ENCODE data around the gene ATP9B.

Gene ATP9B

GRCh38 chr18:79250301-79250981 lies 181.2 kb downstream of the ATP9B start:
- no peak for TF ChIP-seq CTCF (IDR thresholded peaks at IDR 0.05; ENCODE audit: insufficient read depth, missing control alignments)
- FAIRE-seq (peak; percentile 6), DNase-seq (ENCODE audit: insufficient read length, low spot score) (no peak)

DNA sequence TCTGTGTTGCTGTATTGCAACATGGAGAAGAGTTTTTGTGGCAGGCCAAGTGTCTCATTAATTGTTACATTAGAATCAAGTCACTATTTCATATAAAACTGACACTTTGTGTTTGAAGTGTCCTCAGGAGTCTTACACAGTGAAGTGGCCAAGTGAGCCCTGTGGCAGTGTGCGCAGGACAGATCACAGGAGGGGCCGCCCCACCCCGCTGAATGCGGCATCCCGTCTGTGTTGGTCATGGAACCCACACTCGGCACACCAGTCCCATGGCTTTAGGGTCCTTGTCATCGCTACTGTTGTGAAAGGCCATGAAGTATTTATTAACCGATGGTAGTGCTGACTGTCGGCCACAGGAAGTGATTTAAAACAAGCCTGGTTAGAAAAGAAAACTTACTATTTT lies 181.8 kb downstream of the ATP9B start:
- FAIRE-seq (no peak), DNase-seq (ENCODE audit: insufficient read length, low spot score) (no peak)
- TF ChIP-seq CTCF (IDR thresholded peaks at IDR 0.05; ENCODE audit: insufficient read depth, missing control alignments): no peak

- peak; percentile 90 for FAIRE-seq
- TF ChIP-seq CTCF (IDR thresholded peaks at IDR 0.05; ENCODE audit: insufficient read depth, missing control alignments): no peak
- no peak for DNase-seq (ENCODE audit: insufficient read length, low spot score)
Measured at GRCh38 chr18:79252904-79253633, 183.9 kb downstream of the ATP9B start.

GRCh38 chr18:79257480-79257879 lies 188.3 kb downstream of the ATP9B start:
- TF ChIP-seq CTCF (IDR thresholded peaks at IDR 0.05; ENCODE audit: insufficient read depth, missing control alignments): no peak
- no peak for DNase-seq (ENCODE audit: insufficient read length, low spot score)
- peak; percentile 63 for FAIRE-seq

- FAIRE-seq: peak; percentile 41
- DNase-seq (ENCODE audit: insufficient read length, low spot score): no peak
- TF ChIP-seq CTCF (IDR thresholded peaks at IDR 0.05; ENCODE audit: insufficient read depth, missing control alignments): no peak
Measured at GRCh38 chr18:79258447-79258846, 189.3 kb downstream of the ATP9B start.

DNA sequence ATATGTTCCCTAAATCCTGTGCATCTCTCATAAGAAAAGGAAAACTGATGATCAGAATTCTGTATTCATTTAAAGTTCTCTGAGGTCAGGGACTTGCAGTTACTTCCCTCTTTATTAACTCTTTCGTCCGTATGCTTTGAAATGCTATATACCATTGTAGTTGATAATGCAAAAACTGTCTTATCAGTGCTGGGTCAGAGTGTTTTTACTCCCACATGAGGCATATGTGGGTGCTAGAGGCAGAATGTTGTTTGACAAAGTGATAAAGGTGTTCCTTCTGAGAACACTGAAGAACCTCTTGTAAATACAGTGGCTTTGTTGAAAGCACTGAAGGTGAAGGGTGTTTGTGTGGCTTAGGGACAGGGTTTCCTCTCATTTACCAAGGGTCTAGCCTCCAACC lies 190.0 kb downstream of the ATP9B start:
- peak; percentile 87 for FAIRE-seq
- DNase-seq (ENCODE audit: insufficient read length, low spot score): no peak
- TF ChIP-seq CTCF (IDR thresholded peaks at IDR 0.05; ENCODE audit: insufficient read depth, missing control alignments): no peak

DNA sequence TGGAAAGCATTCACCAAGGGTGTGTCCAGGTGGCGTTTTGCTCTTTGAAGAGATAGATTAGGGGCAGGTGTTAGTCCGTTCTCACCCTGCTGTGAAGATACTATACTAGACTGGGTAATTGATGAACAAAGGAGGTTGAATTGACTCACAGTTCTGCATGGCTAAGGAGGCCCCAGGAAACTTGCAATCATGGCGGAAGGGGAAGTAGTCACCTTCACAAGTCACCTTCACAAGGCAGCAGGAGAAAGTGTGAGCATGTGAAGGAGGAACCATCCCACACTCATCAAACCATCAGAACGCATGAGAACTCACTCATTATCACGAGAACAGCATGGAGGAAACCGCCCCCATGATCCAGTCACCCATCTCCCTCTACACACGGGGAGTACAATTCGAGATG lies 190.8 kb downstream of the ATP9B start:
- TF ChIP-seq CTCF (IDR thresholded peaks at IDR 0.05; ENCODE audit: insufficient read depth, missing control alignments): no peak
- FAIRE-seq: peak; percentile 41
- no peak for DNase-seq (ENCODE audit: insufficient read length, low spot score)

Data from D721Med (cell line).